ACHN (cell line): ENCODE results near the gene NDUFS3.

Experiments
- DNase-seq: peaks from one replicate; pipeline ENCODE4 v3.0.0-alpha.2; 2015
- in situ Hi-C: cut with HindIII; loops from 2 replicates; pipeline ENCODE4 v1.10.0; 2017; ENCODE audit warnings: low sequenced_read_pairs, low pct_ligation_motif_present, low pct_unique_long_range_greater_than_20kb

The NDUFS3 gene

GRCh38 chr11:47587039-47587716, 8.3 kb downstream of the NDUFS3 start:
- DNase-seq = no peak
- in situ Hi-C loops = no loop called here

- DNase-seq = no peak
- in situ Hi-C loops = no loop called here
These were observed 9.0 kb downstream of the NDUFS3 start for GRCh38 chr11:47587723-47588326.

- DNase-seq = no peak
- in situ Hi-C loops = no loop called here
These were observed 10.2 kb downstream of the NDUFS3 start for GRCh38 chr11:47589118-47589517.

GRCh38 chr11:47589584-47589976, 10.7 kb downstream of the NDUFS3 start:
- DNase-seq = no peak
- in situ Hi-C loops = no loop called here

- DNase-seq = no peak
- in situ Hi-C loops = no loop called here
These were observed 11.3 kb downstream of the NDUFS3 start for GRCh38 chr11:47589977-47590861.

- DNase-seq = no peak
- in situ Hi-C loops = no loop called here
These were observed 12.9 kb downstream of the NDUFS3 start for GRCh38 chr11:47591764-47592163.

GRCh38 chr11:47592251-47592650, 13.4 kb downstream of the NDUFS3 start:
- in situ Hi-C loops = no loop called here
- no peak for DNase-seq

GRCh38 chr11:47592970-47593369, 14.1 kb downstream of the NDUFS3 start:
- no peak for DNase-seq
- in situ Hi-C loops = no loop called here

- DNase-seq = no peak
- in situ Hi-C loops = no loop called here
These were observed 14.6 kb downstream of the NDUFS3 start for GRCh38 chr11:47593492-47593933.

GRCh38 chr11:47593934-47594855, 15.3 kb downstream of the NDUFS3 start, which contains the start of gene C1QTNF4:
TSS of gene C1QTNF4 (minus strand) at chr11:47594411. CDS start at chr11:47590810, 3,601 bp downstream.
- in situ Hi-C loops = no loop called here
- no peak for DNase-seq

GRCh38 chr11:47595029-47595428, 16.2 kb downstream of the NDUFS3 start:
- in situ Hi-C loops = no loop called here

GRCh38 chr11:47595967-47596366, 17.1 kb downstream of the NDUFS3 start:
- in situ Hi-C loops = no loop called here

More at GRCh38 chr11:47595029-47595428, 16.2 kb downstream of the NDUFS3 start:
- no peak for DNase-seq

GRCh38 chr11:47599902-47600301, 21.0 kb downstream of the NDUFS3 start:
- no peak for DNase-seq
- in situ Hi-C loops = no loop called here

More at GRCh38 chr11:47595967-47596366, 17.1 kb downstream of the NDUFS3 start:
- DNase-seq = no peak

- no peak for DNase-seq
- in situ Hi-C loops = no loop called here
These were observed 24.4 kb downstream of the NDUFS3 start for GRCh38 chr11:47603295-47603694.

GRCh38 chr11:47605921-47606320, 27.0 kb downstream of the NDUFS3 start:
- in situ Hi-C loops = no loop called here
- DNase-seq = no peak

GRCh38 chr11:47606731-47607130, 27.9 kb downstream of the NDUFS3 start:
- no peak for DNase-seq
- in situ Hi-C loops = no loop called here

- DNase-seq = no peak
- in situ Hi-C loops = no loop called here
These were observed 28.5 kb downstream of the NDUFS3 start for GRCh38 chr11:47607380-47607779.

GRCh38 chr11:47609675-47610074, 30.8 kb downstream of the NDUFS3 start:
- DNase-seq = no peak
- in situ Hi-C loops = no loop called here
